ENCODE results near the gene FBXL4. TPM values are rescaled to one million over a fixed set of nuclear protein-coding genes. Genes with fewer than 3 reads are reported as not detected.
"Not testable (repeated sequence)": the region's sequence is repeated elsewhere in the genome, so short reads cannot be mapped to it uniquely, and the experiment has no call there.

FBXL4 gene
- total and polyA plus RNA-seq, 7 donors: 3.4 to 15.5 (median 11.5) TPM

GRCh38 chr6:98928688-98929087, 19.1 kb downstream of the FBXL4 start:
- no peaks in the 10 kb centered on the region for H3K27me3 ChIP-seq (ENCODE audit: insufficient read depth in 3 of 3, low read length in 2 of 3)
- no peak overlapping the region for H3K4me3 ChIP-seq
- ATAC-seq (no peak), DNase-seq (no peak)
- intact Hi-C loops (cut with DNase I): no loop called here
- H3K36me3 ChIP-seq (ENCODE audit: insufficient read depth in 1 of 2, low read depth in 1 of 2): peaks cover 0 to 17% of the 10 kb centered on the region in 2 donors
- H3K9me3 ChIP-seq: no peaks in the 10 kb centered on the region
- H3K4me1 ChIP-seq: peaks cover 12% of the 10 kb centered on the region
- H3K27ac ChIP-seq: no peak overlapping the region
- 97 to 99% (median 98%) methylated on average over 3 of the region's 3 CpGs for WGBS, 3 donors
- no peak for TF ChIP-seq CTCF (IDR thresholded peaks at IDR 0.05)

GRCh38 chr6:98927534-98927933, 20.2 kb downstream of the FBXL4 start:
- no peak for TF ChIP-seq CTCF (IDR thresholded peaks at IDR 0.05)
- no peaks in the 10 kb centered on the region for H3K9me3 ChIP-seq
- H3K4me1 ChIP-seq: peaks cover 12% of the 10 kb centered on the region
- H3K36me3 ChIP-seq (ENCODE audit: insufficient read depth in 1 of 2, low read depth in 1 of 2): peaks cover 0 to 17% of the 10 kb centered on the region in 2 donors
- ATAC-seq: no peak
- no peaks in the 10 kb centered on the region for H3K27me3 ChIP-seq (ENCODE audit: insufficient read depth in 3 of 3, low read length in 2 of 3)
- intact Hi-C loops (cut with DNase I): no loop called here
- no peak for DNase-seq
- H3K27ac ChIP-seq: no peak overlapping the region
- H3K4me3 ChIP-seq: no peak overlapping the region

- intact Hi-C loops (cut with DNase I): no loop called here
- H3K4me1 ChIP-seq: peaks cover 12% of the 10 kb centered on the region
- no peak overlapping the region for H3K4me3 ChIP-seq
- ATAC-seq (no peak), DNase-seq (no peak)
- no peaks in the 10 kb centered on the region for H3K27me3 ChIP-seq (ENCODE audit: insufficient read depth in 3 of 3, low read length in 2 of 3)
- peaks cover 0 to 17% of the 10 kb centered on the region in 2 donors for H3K36me3 ChIP-seq (ENCODE audit: insufficient read depth in 1 of 2, low read depth in 1 of 2)
- WGBS, 3 donors: 52 to 59% (median 55%) methylated on average over 5 of the region's 5 CpGs
- H3K9me3 ChIP-seq: no peaks in the 10 kb centered on the region
- H3K27ac ChIP-seq: no peak overlapping the region
- no peak for TF ChIP-seq CTCF (IDR thresholded peaks at IDR 0.05)
These were observed 21.9 kb downstream of the FBXL4 start for GRCh38 chr6:98925831-98926230.

GRCh38 chr6:98924647-98925046, 23.1 kb downstream of the FBXL4 start:
- Histone ChIP-seq H3K27ac (no peak overlapping the region), H3K4me1 (peaks cover 12% of the 10 kb centered on the region), H3K27me3 (ENCODE audit: insufficient read depth in 3 of 3, low read length in 2 of 3) (no peaks in the 10 kb centered on the region), H3K36me3 (ENCODE audit: insufficient read depth in 1 of 2, low read depth in 1 of 2) (peaks cover 0 to 17% of the 10 kb centered on the region in 2 donors), H3K4me3 (no peak overlapping the region), H3K9me3 (no peaks in the 10 kb centered on the region)
- 47 to 58% (median 54%) methylated on average over 6 of the region's 6 CpGs for WGBS, 3 donors
- TF ChIP-seq CTCF (IDR thresholded peaks at IDR 0.05): no peak
- ATAC-seq: peak in 3 of 4 donors; percentile 47 to 57 (median 53)
- DNase-seq: no peak
- intact Hi-C loops (cut with DNase I): no loop called here

- no peak overlapping the region for H3K27ac ChIP-seq
- TF ChIP-seq CTCF (IDR thresholded peaks at IDR 0.05): no peak
- H3K9me3 ChIP-seq: no peaks in the 10 kb centered on the region
- DNase-seq (no peak), ATAC-seq (no peak)
- no peaks in the 10 kb centered on the region for H3K27me3 ChIP-seq (ENCODE audit: insufficient read depth in 3 of 3, low read length in 2 of 3)
- H3K4me1 ChIP-seq: peaks cover 12% of the 10 kb centered on the region
- no peak overlapping the region for H3K4me3 ChIP-seq
- intact Hi-C loops (cut with DNase I): no loop called here
- peaks cover 0 to 7% of the 10 kb centered on the region in 2 donors for H3K36me3 ChIP-seq (ENCODE audit: insufficient read depth in 1 of 2, low read depth in 1 of 2)
These were observed 26.8 kb downstream of the FBXL4 start for GRCh38 chr6:98920904-98921431.

- H3K9me3 ChIP-seq; H3K36me3 ChIP-seq (ENCODE audit: insufficient read depth in 1 of 2, low read depth in 1 of 2); DNase-seq; ATAC-seq; H3K4me1 ChIP-seq; H3K27ac ChIP-seq; H3K4me3 ChIP-seq; intact Hi-C loops (cut with DNase I); H3K27me3 ChIP-seq (ENCODE audit: insufficient read depth in 3 of 3, low read length in 2 of 3): not testable (repeated sequence)
- 80 to 98% (median 91%) methylated on average over 6 to 13 of the region's 13 CpGs for WGBS, 3 donors
These were observed 36.8 kb downstream of the FBXL4 start for GRCh38 chr6:98910946-98911345.

Measured in psoas muscle (tissue), 8 donors.